Measurements from ENCODE around the gene DEFB125. TPM values are rescaled to one million over a fixed set of nuclear protein-coding genes. Genes with fewer than 3 reads are reported as not detected.
"Not testable (repeated sequence)": the region's sequence is repeated elsewhere in the genome, so short reads cannot be mapped to it uniquely, and the experiment has no call there.

DEFB125 gene
- total RNA-seq, 1 experiment from 2014 or later: not detected

GRCh38 chr20:93641-94040 lies 6.2 kb downstream of the DEFB125 start:
- H3K27me3 ChIP-seq (ENCODE audit: insufficient read depth, low read length): 0 out of 2 replicates have a peak, but pooled peaks cover 4% of the 10 kb centered on the region
- no peaks in the 10 kb centered on the region for H3K79me2 ChIP-seq (ENCODE audit: insufficient read depth, low read length)
- H3K4me2 ChIP-seq (ENCODE audit: low read length): no peak overlapping the region
- H3K4me3 ChIP-seq (replicated peaks in 1 of 2; ENCODE audit: low read depth in 1 of 2, low read length in 2 of 2): no peak overlapping the region
- no peak for TF ChIP-seq ATF3 (IDR thresholded peaks at IDR 0.05)
- no peaks in the 10 kb centered on the region for H3K9me2 ChIP-seq (ENCODE audit: insufficient read depth)
- RAD21 ChIA-PET (ENCODE audit: low non-redundant PET in 1 of 2, low total read pairs in 2 of 2, uncharacterized antibody in 2 of 2, unreplicated experiment in 2 of 2): no interaction called here
- no peak overlapping the region for H3K27ac ChIP-seq (ENCODE audit: low read depth, low read length)
- H2AFZ ChIP-seq (ENCODE audit: low read depth, low read length, poor library complexity, severe bottlenecking): no peak overlapping the region
- intact Hi-C loops (cut with micrococcal nuclease): no loop called here
- ATAC-seq (no peak), DNase-seq (ENCODE audit: low read depth, low spot score) (no peak)
- H3K4me1 ChIP-seq (ENCODE audit: control insufficient read depth in 1 of 2, insufficient read depth in 2 of 2, low read length in 2 of 2): no peaks in the 10 kb centered on the region
- no peak overlapping the region for H3K9ac ChIP-seq (ENCODE audit: low read length)
- POLR2A ChIA-PET: no interaction called here
- CTCF ChIA-PET: no interaction called here
- no TSS peak for BruUV-seq (replicated peaks)
- peaks cover 3 to 9% of the 10 kb centered on the region in 2 experiments; a peak in 2 of 4 replicates for H3K9me3 ChIP-seq (ENCODE audit: control insufficient read depth in 1 of 2, insufficient read depth in 1 of 2, low read depth in 1 of 2, low read length in 2 of 2)
- no peaks in the 10 kb centered on the region for H4K20me1 ChIP-seq (ENCODE audit: insufficient read depth)
- H3K36me3 ChIP-seq (ENCODE audit: control insufficient read depth in 1 of 2, insufficient read depth in 2 of 2, low read length in 2 of 2): no peaks in the 10 kb centered on the region

DNA sequence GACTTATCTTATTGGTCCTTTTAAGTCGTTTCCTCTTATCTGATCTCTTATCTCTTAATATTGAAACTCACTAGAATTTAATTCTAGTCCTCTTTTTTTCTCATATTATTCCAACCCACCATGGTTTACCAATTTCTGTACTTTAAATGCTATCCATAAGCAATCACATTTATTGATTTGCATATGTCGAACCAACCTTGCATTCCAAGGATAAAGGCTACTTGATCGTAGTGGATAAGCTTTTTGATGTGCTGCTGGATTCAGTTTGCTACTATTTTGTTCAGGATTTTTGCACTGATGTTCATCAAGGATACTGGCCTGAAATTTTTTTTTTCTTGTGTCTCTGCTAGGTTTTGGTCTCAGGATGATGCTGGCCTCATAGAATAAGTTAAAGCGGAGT lies 7.7 kb downstream of the DEFB125 start:
- Histone ChIP-seq H3K9me2 (ENCODE audit: insufficient read depth) (no peaks in the 10 kb centered on the region), H3K4me3 (replicated peaks in 1 of 2; ENCODE audit: low read depth in 1 of 2, low read length in 2 of 2) (no peak overlapping the region), H3K36me3 (ENCODE audit: control insufficient read depth in 1 of 2, insufficient read depth in 2 of 2, low read length in 2 of 2) (no peaks in the 10 kb centered on the region), H3K79me2 (ENCODE audit: insufficient read depth, low read length) (no peaks in the 10 kb centered on the region), H3K9ac (ENCODE audit: low read length) (no peak overlapping the region), H2AFZ (ENCODE audit: low read depth, low read length, poor library complexity, severe bottlenecking) (no peak overlapping the region), H4K20me1 (ENCODE audit: insufficient read depth) (no peaks in the 10 kb centered on the region), H3K4me2 (ENCODE audit: low read length) (no peak overlapping the region), H3K27me3 (ENCODE audit: insufficient read depth, low read length) (0 out of 2 replicates have a peak, but pooled peaks cover 4% of the 10 kb centered on the region), H3K4me1 (ENCODE audit: control insufficient read depth in 1 of 2, insufficient read depth in 2 of 2, low read length in 2 of 2) (no peaks in the 10 kb centered on the region), H3K27ac (ENCODE audit: low read depth, low read length) (no peak overlapping the region), H3K9me3 (ENCODE audit: control insufficient read depth in 1 of 2, insufficient read depth in 1 of 2, low read depth in 1 of 2, low read length in 2 of 2) (peaks cover 3 to 9% of the 10 kb centered on the region in 2 experiments; a peak in 2 of 4 replicates)
- CTCF ChIA-PET: no interaction called here
- RAD21 ChIA-PET (ENCODE audit: low non-redundant PET in 1 of 2, low total read pairs in 2 of 2, uncharacterized antibody in 2 of 2, unreplicated experiment in 2 of 2): no interaction called here
- TF ChIP-seq ATF3 (IDR thresholded peaks at IDR 0.05) (no peak), TCF7L2 (IDR thresholded peaks at IDR 0.05; ENCODE audit: borderline replicate concordance, extremely low read depth, insufficient read depth, insufficient read length) (no peak), EZH2 (IDR thresholded peaks at IDR 0.05) (no peak), SRF (IDR thresholded peaks at IDR 0.05; ENCODE audit: low read depth) (no peak), CBX3 (IDR thresholded peaks at IDR 0.05; ENCODE audit: low read depth) (no peak), JUND (IDR thresholded peaks at IDR 0.05) (no peak), POLR2AphosphoS5 (IDR thresholded peaks at IDR 0.05; ENCODE audit: low read depth, low read length) (no peak), CEBPB (IDR thresholded peaks at IDR 0.05; ENCODE audit: low read depth) (no peak), ZFX (IDR thresholded peaks at IDR 0.05) (no peak), YY1 (IDR thresholded peaks at IDR 0.05; ENCODE audit: extremely low read depth, insufficient replicate concordance, low read depth, low read length) (no peak), SP1 (IDR thresholded peaks at IDR 0.05; ENCODE audit: low read depth) (no peak)
- intact Hi-C loops (cut with micrococcal nuclease): no loop called here
- ATAC-seq (no peak), DNase-seq (ENCODE audit: low read depth, low spot score) (no peak)
- no TSS peak for BruUV-seq (replicated peaks)
- POLR2A ChIA-PET: no interaction called here

DNA sequence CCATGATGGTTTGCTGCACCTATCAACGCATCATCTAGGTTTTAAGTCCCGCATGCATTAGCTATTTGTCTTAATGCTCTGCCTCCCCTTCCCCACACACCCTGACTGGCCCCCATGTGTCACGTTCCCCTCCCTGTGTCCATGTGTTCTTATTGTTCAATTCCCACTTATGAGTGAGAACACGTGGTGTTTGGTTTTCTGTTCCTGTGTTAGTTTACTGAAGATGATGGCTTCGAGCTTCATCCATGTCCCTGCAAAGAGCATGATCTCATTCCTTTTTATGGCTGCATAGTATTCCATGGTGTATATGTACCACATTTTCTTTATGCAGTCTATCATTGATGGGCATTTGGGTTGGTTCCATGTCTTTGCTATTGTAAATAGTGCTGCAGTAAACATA lies 10.2 kb downstream of the DEFB125 start:
- H3K9me3 ChIP-seq (ENCODE audit: control insufficient read depth in 1 of 2, insufficient read depth in 1 of 2, low read depth in 1 of 2, low read length in 2 of 2); POLR2A ChIA-PET; H3K36me3 ChIP-seq (ENCODE audit: control insufficient read depth in 1 of 2, insufficient read depth in 2 of 2, low read length in 2 of 2); H3K79me2 ChIP-seq (ENCODE audit: insufficient read depth, low read length); H3K4me1 ChIP-seq (ENCODE audit: control insufficient read depth in 1 of 2, insufficient read depth in 2 of 2, low read length in 2 of 2); H3K9ac ChIP-seq (ENCODE audit: low read length); intact Hi-C loops (cut with micrococcal nuclease); CTCF ChIA-PET; H3K27ac ChIP-seq (ENCODE audit: low read depth, low read length); DNase-seq (ENCODE audit: low read depth, low spot score); ATAC-seq; H3K9me2 ChIP-seq (ENCODE audit: insufficient read depth); BruUV-seq (replicated peaks); H3K4me2 ChIP-seq (ENCODE audit: low read length); H2AFZ ChIP-seq (ENCODE audit: low read depth, low read length, poor library complexity, severe bottlenecking); RAD21 ChIA-PET (ENCODE audit: low non-redundant PET in 1 of 2, low total read pairs in 2 of 2, uncharacterized antibody in 2 of 2, unreplicated experiment in 2 of 2); H3K4me3 ChIP-seq (replicated peaks in 1 of 2; ENCODE audit: low read depth in 1 of 2, low read length in 2 of 2); H4K20me1 ChIP-seq (ENCODE audit: insufficient read depth); H3K27me3 ChIP-seq (ENCODE audit: insufficient read depth, low read length): not testable (repeated sequence)

All from HCT116 (cell line).